HFF-Myc (cell line): ENCODE data around the gene DLGAP1.

Experiments
- DNase-seq: peaks from one replicate; pipeline ENCODE4 v3.0.0-alpha.2; 2011; ENCODE audit warnings: low read depth; ENCODE audit errors: extremely low read depth
- H3K4me3 ChIP-seq: replicated peaks from 2 replicates; pipeline ENCODE4 v1.5.1; 2011; ENCODE audit warnings: low read depth, mild to moderate bottlenecking, control low read depth, low read length
- CTCF ChIP-seq: IDR thresholded peaks from 2 replicates; pipeline ENCODE4 v1.5.1; 2012; ENCODE audit warnings: mild to moderate bottlenecking, low read depth, low read length, control low read depth; ENCODE audit errors: missing control alignments

Gene DLGAP1

DNA sequence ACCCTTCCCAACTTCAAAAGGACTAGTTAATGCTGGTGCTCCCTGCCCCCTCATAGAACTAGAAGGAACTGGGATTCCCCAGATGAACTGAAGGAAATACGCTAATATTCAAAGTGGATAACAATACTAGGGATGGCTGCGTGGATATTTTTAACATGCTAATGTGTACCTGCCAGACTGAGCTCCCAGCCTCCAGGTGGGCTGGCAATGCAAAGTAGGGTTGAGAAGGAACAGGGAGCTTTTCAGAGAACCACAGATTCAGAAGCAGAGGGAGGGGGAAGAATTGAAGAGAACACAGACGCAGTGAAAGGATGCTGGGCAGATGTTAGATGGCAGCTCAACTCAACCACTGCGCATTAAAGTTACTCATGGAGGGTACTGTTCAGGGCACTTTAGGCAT is 650.8 kb downstream of the DLGAP1 start:
- TF ChIP-seq CTCF, result no peak
- no peak for DNase-seq
- no peak overlapping the region for H3K4me3 ChIP-seq

DNA sequence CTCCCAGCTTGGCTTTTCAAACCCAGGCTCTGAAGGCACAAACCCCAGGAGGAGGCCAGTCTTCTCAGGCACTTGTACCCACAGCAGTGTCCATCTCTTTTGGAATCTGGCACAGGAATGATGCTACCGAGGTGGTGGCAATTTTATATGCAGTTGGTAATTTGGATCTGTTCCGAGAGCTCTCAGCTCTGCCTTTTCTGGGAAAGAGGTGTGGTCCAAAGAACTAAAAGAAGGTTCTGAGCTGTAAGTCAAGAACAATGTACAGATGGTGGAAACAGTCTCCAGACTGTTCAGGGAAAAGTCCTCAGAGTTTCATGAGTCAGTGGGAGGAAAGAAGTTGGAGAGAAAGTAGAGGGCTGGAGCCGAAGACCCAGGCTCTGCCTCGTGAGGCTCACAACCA is 651.8 kb downstream of the DLGAP1 start:
- no peak overlapping the region for H3K4me3 ChIP-seq
- TF ChIP-seq CTCF, result no peak
- no peak for DNase-seq

GRCh38 chr18:3799515-3799914 is 655.6 kb downstream of the DLGAP1 start:
- no peak for TF ChIP-seq CTCF
- no peak for DNase-seq
- no peak overlapping the region for H3K4me3 ChIP-seq

GRCh38 chr18:3798032-3798431 is 657.1 kb downstream of the DLGAP1 start:
- no peak for DNase-seq
- H3K4me3 ChIP-seq, result no peak overlapping the region
- TF ChIP-seq CTCF, result no peak

GRCh38 chr18:3796434-3796833 is 658.7 kb downstream of the DLGAP1 start:
- DNase-seq, result no peak
- no peak overlapping the region for H3K4me3 ChIP-seq
- TF ChIP-seq CTCF, result no peak

DNA sequence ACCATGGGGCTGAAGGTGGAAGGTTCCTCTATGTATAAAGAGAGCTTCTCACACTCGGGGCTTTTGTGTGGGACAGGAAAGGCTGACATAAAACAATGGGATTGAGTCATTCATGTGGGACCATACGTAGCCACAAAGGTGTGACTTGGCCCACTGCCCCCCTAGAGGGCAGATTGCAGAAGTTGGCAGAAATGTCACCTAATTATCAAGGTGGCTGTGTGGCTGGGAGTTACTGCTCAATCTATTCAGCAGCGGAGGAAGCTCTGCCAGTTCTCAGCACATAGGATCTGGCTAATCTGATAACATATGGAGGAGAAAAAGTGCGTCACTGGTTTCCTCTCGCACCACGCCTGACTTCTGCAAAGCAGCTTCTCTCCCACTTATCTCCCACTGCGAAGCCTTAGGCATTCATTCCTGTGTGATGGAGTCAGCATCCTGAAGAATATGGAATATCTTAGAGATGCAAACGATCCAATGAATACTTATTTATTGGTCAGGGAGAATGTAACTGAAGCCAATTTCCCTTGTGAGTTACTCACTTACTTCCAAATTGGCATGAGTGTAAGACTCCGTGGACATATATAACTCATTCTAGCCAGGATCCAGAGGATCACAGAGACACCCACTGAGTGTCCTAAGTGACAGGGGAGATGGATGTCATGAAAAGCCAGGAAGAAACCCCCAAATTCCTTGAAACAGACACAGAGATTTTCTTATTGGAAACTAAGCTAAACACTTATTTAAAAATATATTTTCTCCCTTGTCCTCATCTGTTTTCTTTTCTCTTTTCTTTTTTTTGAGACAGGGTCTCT is 660.4 kb downstream of the DLGAP1 start:
- TF ChIP-seq CTCF, result no peak
- DNase-seq, result peak; percentile 82
- H3K4me3 ChIP-seq, result no peak overlapping the region

- H3K4me3 ChIP-seq, result no peak overlapping the region
- DNase-seq, result no peak
- TF ChIP-seq CTCF, result no peak
Observed at GRCh38 chr18:3793545-3793944, 661.6 kb downstream of the DLGAP1 start.
